HUES6 (cell line): Measurements from ENCODE around the gene SNAPC3.

Experiments used
- H3K27ac ChIP-seq: 2 replicates; pipeline ENCODE4 v1.7.0; 2013; ENCODE audit warnings: low read depth, mild to moderate bottlenecking, low read length, inconsistent platforms
- H3K27me3 ChIP-seq: 2 replicates; pipeline ENCODE4 v1.6.1; 2013; ENCODE audit warnings: low read length; ENCODE audit not compliant: control insufficient read depth, insufficient read depth
- H3K36me3 ChIP-seq: 2 replicates; pipeline ENCODE4 v1.6.1; 2013; ENCODE audit warnings: low read length; ENCODE audit not compliant: control insufficient read depth, insufficient read depth
- H3K4me1 ChIP-seq: 2 replicates; pipeline ENCODE4 v1.6.1; 2013; ENCODE audit warnings: low read length; ENCODE audit not compliant: control insufficient read depth, insufficient read depth
- H3K4me3 ChIP-seq: 2 replicates; pipeline ENCODE4 v1.5.1; 2013; ENCODE audit warnings: low read depth, low read length
- H3K9ac ChIP-seq: one replicate; pipeline ENCODE4 v1.6.1; 2013; ENCODE audit warnings: mild to moderate bottlenecking, low read length
- H3K9me3 ChIP-seq: 2 replicates; pipeline ENCODE4 v1.6.1; 2013; ENCODE audit warnings: low read depth, low read length; ENCODE audit not compliant: control insufficient read depth, insufficient read depth

The SNAPC3 gene

DNA sequence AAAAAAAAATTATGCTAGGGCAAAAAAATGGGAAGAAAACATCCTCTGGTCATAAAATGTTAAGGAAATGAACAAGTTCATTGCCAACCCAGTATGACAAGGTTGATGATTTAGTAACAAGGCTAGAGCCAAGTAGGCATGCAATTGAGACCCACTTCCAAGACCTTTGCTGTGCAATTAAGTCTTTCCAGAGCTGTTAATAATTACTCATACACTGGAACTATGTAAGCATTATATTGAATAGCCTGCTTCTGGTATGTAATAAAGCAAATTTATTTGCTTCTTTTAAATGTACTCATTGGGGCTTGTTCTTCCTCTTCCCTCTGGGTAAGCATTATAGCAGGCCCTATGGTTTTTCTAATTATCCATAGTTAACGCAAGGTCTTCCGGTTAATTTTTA lies 32.5 kb upstream of the SNAPC3 start:
- no peaks in the 10 kb centered on the region for H3K4me1 ChIP-seq
- no peaks in the 10 kb centered on the region for H3K36me3 ChIP-seq
- H3K9me3 ChIP-seq: no peaks in the 10 kb centered on the region
- no peaks in the 10 kb centered on the region for H3K27me3 ChIP-seq
- H3K4me3 ChIP-seq: no peak overlapping the region
- no peak overlapping the region for H3K27ac ChIP-seq
- no peak overlapping the region for H3K9ac ChIP-seq

DNA sequence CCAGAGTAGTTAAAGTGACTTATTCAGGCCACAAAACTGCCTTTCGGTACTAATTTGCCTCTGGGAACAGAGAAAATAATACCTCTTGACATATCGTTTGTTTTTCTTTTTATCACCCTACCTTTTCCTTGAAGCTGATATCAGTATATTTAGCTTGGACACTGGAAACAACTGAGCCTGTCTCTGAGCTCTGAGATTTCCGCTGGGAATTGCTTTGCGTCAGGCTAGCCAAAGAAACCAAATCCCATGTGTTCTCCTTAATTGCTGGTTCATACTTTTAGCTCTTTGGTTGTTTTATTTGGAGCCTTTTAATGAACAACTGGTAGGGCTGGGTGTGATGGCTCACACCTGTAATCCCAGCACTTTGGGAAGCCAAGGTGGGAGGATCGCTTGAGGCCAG lies 30.3 kb upstream of the SNAPC3 start:
- Histone ChIP-seq H3K9ac (no peak overlapping the region), H3K36me3 (no peaks in the 10 kb centered on the region), H3K4me1 (no peaks in the 10 kb centered on the region), H3K9me3 (no peaks in the 10 kb centered on the region), H3K4me3 (no peak overlapping the region), H3K27ac (no peak overlapping the region), H3K27me3 (no peaks in the 10 kb centered on the region)

DNA sequence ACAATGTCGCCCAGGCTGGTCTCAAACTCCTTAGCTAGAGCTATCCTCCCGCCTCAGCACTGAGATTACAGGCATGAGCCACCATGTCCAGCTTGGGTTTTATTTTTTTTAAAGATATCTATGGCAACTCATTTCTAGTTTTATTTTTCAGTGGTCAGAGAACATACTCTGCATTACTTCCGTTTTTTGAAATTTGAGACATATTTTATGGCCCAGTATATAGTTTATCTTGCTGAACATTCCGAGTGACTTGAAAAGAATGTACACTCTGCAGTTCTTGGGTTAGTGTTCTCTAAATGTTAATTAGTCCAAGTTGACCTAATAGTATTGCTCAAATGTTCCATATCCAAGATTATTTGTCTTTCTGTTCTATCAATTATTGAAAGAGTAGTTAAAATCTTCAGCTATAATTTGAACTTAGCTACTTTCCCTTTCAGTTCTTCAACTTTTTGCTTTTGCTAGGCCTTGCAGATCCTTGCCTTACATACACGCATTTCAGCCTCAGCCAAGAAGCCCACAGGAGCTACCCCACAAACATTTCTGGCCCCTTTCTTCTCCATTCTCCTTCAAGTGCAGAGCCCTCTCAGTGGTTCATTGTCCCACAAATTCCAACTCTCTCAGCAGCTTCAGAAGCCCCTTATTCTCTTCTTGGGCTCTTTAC lies 22.3 kb upstream of the SNAPC3 start:
- Histone ChIP-seq H3K9ac (no peak overlapping the region), H3K4me1 (no peaks in the 10 kb centered on the region; the same call in 1 of the 2 replicates)

DNA sequence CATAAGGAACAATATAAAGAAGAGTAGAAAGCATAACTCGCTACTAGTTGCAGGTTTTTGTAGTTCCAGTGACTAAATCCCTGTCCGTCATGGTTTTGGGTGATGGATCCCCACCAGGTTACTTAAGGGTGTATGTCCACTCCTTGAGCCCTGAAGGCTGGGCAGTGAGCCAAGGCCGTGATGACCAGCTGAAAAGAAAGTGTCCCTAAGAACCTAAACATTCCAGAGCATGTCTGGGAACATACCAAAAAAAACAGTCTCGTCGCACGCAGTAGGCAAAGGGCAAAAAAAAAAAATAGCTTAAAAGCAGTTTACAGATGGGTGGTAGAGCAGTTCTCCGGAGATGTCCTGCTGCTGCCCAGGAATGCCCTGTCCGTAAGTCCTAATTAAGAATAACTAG lies 21.4 kb upstream of the SNAPC3 start:
- Histone ChIP-seq H3K4me3 (no peak overlapping the region), H3K27ac (no peak overlapping the region), H3K27me3 (no peaks in the 10 kb centered on the region), H3K9ac (no peak overlapping the region), H3K4me1 (no peaks in the 10 kb centered on the region; the same call in 1 of the 2 replicates), H3K9me3 (peaks cover 14% of the 10 kb centered on the region), H3K36me3 (no peaks in the 10 kb centered on the region)

More for the DNA sequence above, 22.3 kb upstream of the SNAPC3 start:
- Histone ChIP-seq H3K27ac (no peak overlapping the region), H3K9me3 (peaks cover 14% of the 10 kb centered on the region), H3K27me3 (no peaks in the 10 kb centered on the region), H3K4me3 (no peak overlapping the region), H3K36me3 (no peaks in the 10 kb centered on the region)

DNA sequence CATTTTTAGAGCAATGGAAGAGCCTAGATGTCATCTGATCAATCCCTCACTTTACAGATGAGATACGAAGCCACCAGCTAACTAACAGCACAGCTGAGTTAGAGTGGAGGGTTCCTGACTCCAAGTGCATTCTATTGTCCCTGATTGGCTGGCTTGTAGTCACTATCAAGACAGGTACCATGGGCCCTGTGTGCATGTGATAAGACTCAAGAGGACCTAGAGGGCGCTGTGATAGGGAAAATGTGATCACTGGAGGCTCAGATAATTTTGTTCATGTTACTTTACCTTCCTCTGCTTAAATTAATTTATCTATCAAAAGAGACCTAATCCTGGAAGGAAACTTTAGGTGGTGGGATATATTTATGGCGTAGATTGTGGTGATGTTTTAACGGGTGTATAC lies 19.5 kb upstream of the SNAPC3 start:
- H3K4me1 ChIP-seq: no peaks in the 10 kb centered on the region; the same call in 1 of the 2 replicates
- no peak overlapping the region for H3K9ac ChIP-seq
- H3K27ac ChIP-seq: no peak overlapping the region
- no peaks in the 10 kb centered on the region for H3K27me3 ChIP-seq
- H3K9me3 ChIP-seq: peaks cover 14% of the 10 kb centered on the region
- no peaks in the 10 kb centered on the region for H3K36me3 ChIP-seq
- H3K4me3 ChIP-seq: no peak overlapping the region

DNA sequence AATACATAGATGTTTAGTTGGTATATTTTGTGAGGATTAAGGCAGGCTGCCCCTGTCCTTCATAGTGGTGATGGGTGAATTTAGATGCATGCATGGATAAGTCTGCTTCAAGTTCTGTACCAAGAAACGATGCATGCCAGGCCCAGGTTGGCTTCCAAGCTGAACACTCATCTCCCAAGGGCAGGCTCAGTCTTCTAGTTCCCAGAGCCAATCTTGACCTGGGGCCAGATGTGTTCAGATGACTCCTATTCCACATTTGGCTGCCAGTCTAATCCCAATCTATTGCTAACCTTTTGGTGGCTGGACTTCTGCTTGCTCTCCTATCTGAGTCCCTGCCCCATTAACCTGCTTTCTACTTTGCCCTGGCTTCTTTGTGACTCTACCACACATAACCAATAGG lies 18.5 kb upstream of the SNAPC3 start:
- Histone ChIP-seq H3K27me3 (no peaks in the 10 kb centered on the region), H3K9me3 (peaks cover 14% of the 10 kb centered on the region), H3K36me3 (no peaks in the 10 kb centered on the region), H3K27ac (no peak overlapping the region), H3K9ac (no peak overlapping the region), H3K4me1 (no peaks in the 10 kb centered on the region; the same call in 1 of the 2 replicates), H3K4me3 (no peak overlapping the region)

DNA sequence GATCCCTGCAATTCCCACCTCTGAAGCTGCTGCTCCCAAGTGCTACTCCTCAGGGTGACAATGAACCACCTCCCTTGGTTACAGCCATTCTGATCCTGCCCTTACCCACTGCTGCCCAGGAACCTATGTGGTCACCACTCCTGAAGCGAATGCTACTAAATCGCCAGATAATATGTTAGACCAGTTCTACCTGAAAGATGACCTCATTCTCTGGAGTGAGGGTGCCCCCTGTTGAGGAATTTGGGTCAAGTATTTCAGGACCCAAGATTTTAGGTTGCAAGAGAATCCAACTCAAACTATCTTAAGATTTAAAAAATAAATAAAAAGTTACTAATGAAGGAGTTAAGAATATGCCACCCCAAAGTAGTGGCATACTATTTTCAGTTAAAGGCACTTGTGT lies 5.8 kb upstream of the SNAPC3 start:
- peaks cover 4% of the 10 kb centered on the region; the same call in 1 of the 2 replicates for H3K9me3 ChIP-seq
- no peaks in the 10 kb centered on the region for H3K36me3 ChIP-seq
- H3K9ac ChIP-seq: no peak overlapping the region
- H3K27me3 ChIP-seq: no peaks in the 10 kb centered on the region
- H3K4me1 ChIP-seq: peaks cover 5% of the 10 kb centered on the region; the same call in 1 of the 2 replicates
- no peak overlapping the region for H3K27ac ChIP-seq
- no peak overlapping the region for H3K4me3 ChIP-seq

DNA sequence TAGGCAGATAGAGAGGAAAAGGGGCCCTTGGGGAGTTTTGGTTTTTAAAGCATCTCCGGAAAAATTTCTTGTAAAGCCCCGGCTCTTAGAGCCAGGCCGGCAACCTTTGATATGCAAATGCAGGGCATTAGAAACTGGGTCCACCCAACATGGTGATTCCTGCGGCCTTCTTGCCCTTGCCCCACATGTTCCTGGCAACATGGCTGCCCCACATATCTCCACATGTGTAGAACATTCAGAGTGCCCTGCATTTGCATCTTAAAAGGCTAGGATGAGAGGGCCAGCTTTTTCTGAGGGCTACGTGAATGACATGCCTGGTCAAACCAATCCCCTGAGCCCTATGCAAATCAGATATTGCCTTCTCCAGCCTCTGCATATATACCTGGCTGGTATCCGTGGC lies 5.0 kb upstream of the SNAPC3 start:
- Histone ChIP-seq H3K9ac (no peak overlapping the region), H3K36me3 (no peaks in the 10 kb centered on the region), H3K27me3 (no peaks in the 10 kb centered on the region), H3K27ac (no peak overlapping the region), H3K4me1 (peaks cover 5% of the 10 kb centered on the region; the same call in 1 of the 2 replicates), H3K4me3 (no peak overlapping the region), H3K9me3 (peaks cover 4% of the 10 kb centered on the region; the same call in 1 of the 2 replicates)

DNA sequence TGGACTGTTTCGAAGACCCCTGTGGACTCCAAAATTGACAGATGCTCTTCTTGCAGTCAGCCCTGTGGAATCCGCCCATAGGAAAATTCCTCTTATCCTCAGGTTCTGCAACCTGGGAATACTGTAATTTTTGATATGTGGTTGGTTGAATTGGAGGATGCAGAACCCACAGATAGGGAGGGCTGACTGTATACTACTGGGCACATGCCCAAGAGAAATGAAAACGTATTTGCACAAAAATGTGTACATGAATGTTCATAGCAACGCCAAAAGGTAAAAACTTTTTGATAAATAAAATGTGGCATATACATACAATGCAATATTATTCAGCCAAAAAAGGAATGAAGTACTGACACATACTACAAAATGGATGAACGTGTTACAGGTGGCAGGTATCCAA lies 1.9 kb upstream of the SNAPC3 start:
- Histone ChIP-seq H3K9me3 (no peaks in the 10 kb centered on the region), H3K9ac (no peak overlapping the region), H3K36me3 (peaks cover 21% of the 10 kb centered on the region), H3K27me3 (no peaks in the 10 kb centered on the region), H3K4me1 (peaks cover 5% of the 10 kb centered on the region; the same call in 1 of the 2 replicates), H3K4me3 (no peak overlapping the region), H3K27ac (no peak overlapping the region)

DNA sequence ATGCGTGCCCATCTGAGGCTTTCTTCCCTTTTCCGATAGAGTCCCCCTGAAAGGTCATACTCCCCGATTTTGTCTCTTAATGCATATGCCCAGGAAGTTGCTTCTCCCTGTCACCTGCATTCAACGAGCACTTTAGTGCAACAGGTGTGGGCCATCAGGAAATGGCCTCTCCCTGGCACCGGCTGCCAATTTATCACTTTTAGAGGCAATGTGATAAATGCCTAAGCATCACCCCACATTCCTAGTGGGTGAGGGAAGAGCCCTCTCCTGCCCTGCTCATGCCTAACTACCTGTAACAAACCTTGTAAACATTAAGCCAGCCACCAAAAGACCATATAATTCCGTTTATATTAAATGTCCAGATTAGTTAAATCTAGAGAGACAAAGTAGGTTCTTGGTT lies 1.1 kb upstream of the SNAPC3 start:
- H3K4me1 ChIP-seq: peaks cover 5% of the 10 kb centered on the region; the same call in 1 of the 2 replicates
- H3K9ac ChIP-seq: no peak overlapping the region

DNA sequence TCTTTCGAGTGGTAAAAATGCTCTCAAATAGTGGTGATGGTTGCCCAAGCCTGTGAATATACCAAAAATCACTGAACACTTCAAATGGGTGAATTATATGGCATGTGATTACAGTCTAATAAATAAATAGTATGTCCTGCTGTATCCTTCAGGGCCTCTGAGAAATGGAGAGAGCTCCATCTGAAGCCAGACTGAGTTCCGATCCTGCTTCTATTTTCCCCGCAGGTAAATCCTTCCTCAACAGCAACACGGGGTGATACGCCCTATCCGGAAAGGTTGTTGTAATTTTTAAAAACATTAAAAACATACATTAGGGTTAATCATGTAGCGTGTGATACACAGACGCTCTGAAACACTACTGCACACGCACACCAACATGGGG lies 695 bp upstream of the SNAPC3 start:
- peaks cover 32% of the 10 kb centered on the region for H3K36me3 ChIP-seq
- peaks cover 5% of the 10 kb centered on the region; the same call in 1 of the 2 replicates for H3K4me1 ChIP-seq
- H3K27ac ChIP-seq: peak overlapping the region; percentile 78
- H3K9ac ChIP-seq: peak overlapping the region; percentile 87
- H3K4me3 ChIP-seq: peak overlapping the region; percentile 97
- no peaks in the 10 kb centered on the region for H3K27me3 ChIP-seq
- no peaks in the 10 kb centered on the region for H3K9me3 ChIP-seq

More for the DNA sequence above, 1.1 kb upstream of the SNAPC3 start:
- Histone ChIP-seq H3K27ac (no peak overlapping the region), H3K27me3 (no peaks in the 10 kb centered on the region), H3K36me3 (peaks cover 28% of the 10 kb centered on the region), H3K4me3 (no peak overlapping the region; the same call in 1 of the 2 replicates), H3K9me3 (no peaks in the 10 kb centered on the region)
